NCI-H128 (cell line): ENCODE measurements around the gene MAP4K4.

ENCODE experiments used
- DNase-seq: peaks from one replicate; lab custom pipeline; 2025; ENCODE audit not compliant: unreplicated experiment; lab: John Stamatoyannopoulos, UW

MAP4K4 gene

GRCh38 chr2:101720732-101721131, 23.2 kb downstream of the MAP4K4 start:
- no peak for DNase-seq

DNA sequence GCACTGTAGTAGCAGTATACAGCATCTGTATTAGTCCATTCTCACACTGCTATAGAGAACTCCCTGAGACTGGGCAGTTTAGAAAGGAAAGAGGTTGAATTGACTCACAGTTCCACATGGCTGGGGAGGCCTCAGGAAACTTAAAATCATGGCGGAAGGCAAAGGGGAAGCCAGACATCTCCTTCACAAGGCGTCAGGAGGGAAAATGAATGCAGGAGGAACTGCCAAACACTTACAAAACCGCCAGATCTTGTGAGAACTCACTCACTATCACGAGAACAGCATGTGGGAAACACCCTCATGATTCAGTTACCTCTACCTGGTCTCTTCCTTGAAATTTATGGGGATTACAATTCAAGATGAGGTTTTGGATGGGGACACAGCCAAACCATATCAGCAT, 25.4 kb downstream of the MAP4K4 start:
- no peak for DNase-seq

- no peak for DNase-seq
These were observed 26.0 kb downstream of the MAP4K4 start for GRCh38 chr2:101723371-101724124.

DNA sequence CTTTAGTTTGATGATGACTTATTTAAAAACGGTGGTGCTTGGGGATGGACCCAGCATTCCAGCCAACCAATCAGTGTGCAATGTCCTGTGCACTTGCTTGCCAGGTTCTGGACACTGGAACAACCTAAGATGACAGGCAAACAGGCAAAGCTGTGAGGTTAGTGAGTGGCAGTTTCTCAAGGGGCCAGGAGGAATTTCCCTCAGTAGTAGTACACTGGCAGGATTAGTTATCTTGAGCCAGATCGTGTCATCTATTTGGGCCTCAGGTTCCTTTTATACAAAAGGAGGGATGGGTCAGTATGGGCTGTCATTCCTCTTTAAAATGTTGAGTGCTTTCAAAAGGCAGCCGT, 26.6 kb downstream of the MAP4K4 start:
- DNase-seq: no peak

DNA sequence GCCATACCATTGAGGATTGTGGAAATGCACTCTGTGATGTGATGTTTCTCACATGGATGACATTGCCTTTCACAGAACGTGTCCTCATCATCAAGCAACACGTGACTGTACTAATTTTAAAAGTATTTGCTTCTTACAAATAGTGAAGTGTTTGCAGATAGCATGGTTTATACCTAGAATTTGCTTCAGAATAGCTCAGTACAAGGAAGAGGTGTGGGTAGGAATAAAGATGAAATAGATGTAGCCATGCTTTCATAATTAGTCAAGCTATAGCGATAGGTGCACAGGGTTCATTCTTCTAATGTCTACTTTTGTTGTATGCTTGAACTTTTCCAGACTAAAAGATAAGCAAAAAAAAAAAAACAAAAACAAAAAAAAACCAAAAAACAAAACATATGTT, 27.5 kb downstream of the MAP4K4 start:
- no peak for DNase-seq

DNA sequence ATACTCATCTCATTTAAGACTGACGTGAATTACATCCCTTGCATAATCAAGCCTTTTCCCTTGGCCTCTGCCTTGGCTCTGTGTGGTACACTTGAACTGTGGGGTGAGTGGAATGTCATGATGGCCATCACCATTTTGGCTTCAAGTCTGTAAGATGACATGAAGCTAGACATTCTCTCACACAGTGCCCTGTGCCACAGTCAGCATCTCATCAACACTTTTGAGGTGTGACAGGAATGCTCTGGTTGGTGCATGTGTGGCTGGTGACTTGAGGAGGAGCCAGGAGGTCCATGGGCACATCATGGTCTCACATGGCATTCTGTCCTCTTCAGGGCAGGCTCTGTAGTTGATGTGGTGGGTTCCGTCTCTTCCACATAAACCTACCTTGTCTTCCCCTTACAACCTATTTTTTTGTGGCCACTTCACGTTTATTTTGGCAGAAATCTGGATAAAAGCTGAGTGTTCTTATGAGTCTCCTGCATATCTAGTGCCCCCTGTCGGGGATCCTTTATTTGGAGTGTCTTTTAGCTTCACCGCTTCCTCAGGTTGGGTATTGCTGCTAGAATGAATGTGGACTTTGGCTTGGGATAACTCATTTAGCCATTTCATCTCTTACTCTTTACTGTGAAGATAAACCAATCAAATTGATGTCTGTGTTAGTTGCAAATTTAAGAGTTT, 28.1 kb downstream of the MAP4K4 start:
- no peak for DNase-seq

GRCh38 chr2:101728865-101729264, 31.4 kb downstream of the MAP4K4 start:
- no peak for DNase-seq

GRCh38 chr2:101729521-101730190, 32.1 kb downstream of the MAP4K4 start:
- DNase-seq: no peak

GRCh38 chr2:101731221-101732054, 33.9 kb downstream of the MAP4K4 start:
- DNase-seq: no peak

GRCh38 chr2:101732199-101732598, 34.7 kb downstream of the MAP4K4 start:
- no peak for DNase-seq

GRCh38 chr2:101732773-101733256, 35.3 kb downstream of the MAP4K4 start:
- no peak for DNase-seq

- no peak for DNase-seq
These were observed 35.9 kb downstream of the MAP4K4 start for GRCh38 chr2:101733257-101733993.

DNA sequence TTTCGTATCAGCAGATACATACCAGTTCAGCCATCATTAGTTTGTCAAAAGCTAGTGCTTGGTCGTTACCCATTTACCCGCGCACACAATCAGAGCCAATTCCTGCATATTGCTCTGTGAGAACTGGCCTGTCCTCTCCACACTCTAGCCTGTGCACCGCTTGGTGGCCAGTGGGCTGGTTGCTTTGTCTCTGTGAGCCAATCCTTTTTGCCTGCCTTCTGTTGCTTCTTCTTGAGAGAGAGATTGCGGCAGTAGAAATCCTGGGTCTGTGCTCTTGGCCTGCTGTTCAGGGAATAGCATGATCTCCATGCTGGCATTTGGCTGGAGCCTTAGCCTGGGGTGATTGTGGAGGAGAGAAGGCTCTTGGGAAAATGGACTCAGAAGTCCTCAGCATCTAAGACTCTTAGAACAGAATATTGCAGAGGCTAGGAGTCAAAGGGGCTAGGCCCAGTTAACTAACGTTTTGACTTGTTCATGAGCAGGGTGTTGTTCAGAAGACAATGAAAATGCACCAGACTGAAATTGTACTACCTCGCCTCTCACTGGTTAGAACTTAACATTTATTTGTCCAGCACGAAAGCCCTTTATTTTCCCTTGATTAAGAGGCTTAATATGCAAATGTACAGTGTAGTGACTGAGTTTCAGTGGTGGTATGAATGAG, 37.1 kb downstream of the MAP4K4 start:
- DNase-seq: no peak

GRCh38 chr2:101735166-101735533, 37.6 kb downstream of the MAP4K4 start:
- no peak for DNase-seq

GRCh38 chr2:101736233-101736632, 38.7 kb downstream of the MAP4K4 start:
- no peak for DNase-seq

DNA sequence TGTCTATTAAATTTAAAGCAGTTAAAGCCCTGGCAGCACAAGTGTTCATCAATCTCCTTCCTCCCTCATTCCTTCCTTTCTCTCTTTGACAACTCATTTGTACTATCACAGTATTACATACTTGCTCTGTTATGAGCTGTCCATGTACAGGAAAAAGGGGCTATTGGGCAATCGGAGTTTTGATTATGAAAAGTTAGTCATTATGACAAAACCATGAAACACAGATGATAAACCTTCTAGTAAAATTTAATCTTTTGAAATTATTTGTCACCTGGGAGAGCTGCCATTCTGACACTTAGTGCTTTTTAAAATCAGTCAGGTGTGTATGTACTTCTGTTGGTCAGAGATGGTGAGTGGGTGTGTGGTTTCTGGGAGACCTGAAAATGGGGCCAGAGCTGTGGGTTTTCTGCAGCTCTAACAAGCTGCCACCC, 39.4 kb downstream of the MAP4K4 start:
- no peak for DNase-seq

- no peak for DNase-seq
These were observed 40.2 kb downstream of the MAP4K4 start for GRCh38 chr2:101737478-101738255.

GRCh38 chr2:101738649-101739048, 41.1 kb downstream of the MAP4K4 start:
- no peak for DNase-seq

- DNase-seq: no peak
These were observed 43.1 kb downstream of the MAP4K4 start for GRCh38 chr2:101740555-101740964.
